ENCODE data around the gene PDE7B.
"Not testable (repeated sequence)": the region's sequence is repeated elsewhere in the genome, so short reads cannot be mapped to it uniquely, and the experiment has no call there.

PDE7B gene

GRCh38 chr6:136079701-136080565 is 228.4 kb downstream of the PDE7B start:
- DNase-seq = no peak

GRCh38 chr6:136083540-136083939 is 232.0 kb downstream of the PDE7B start:
- no peak for DNase-seq

GRCh38 chr6:136084403-136084802 is 232.9 kb downstream of the PDE7B start:
- no peak for DNase-seq

GRCh38 chr6:136085370-136086115 is 234.0 kb downstream of the PDE7B start:
- DNase-seq = no peak

- no peak for DNase-seq
Measured at GRCh38 chr6:136086686-136087085, 235.2 kb downstream of the PDE7B start.

GRCh38 chr6:136087986-136088385 is 236.5 kb downstream of the PDE7B start:
- DNase-seq = no peak

GRCh38 chr6:136088693-136089092 is 237.2 kb downstream of the PDE7B start:
- DNase-seq = no peak

GRCh38 chr6:136089876-136090275 is 238.4 kb downstream of the PDE7B start:
- DNase-seq = no peak

GRCh38 chr6:136090929-136091328 is 239.4 kb downstream of the PDE7B start:
- DNase-seq = no peak

GRCh38 chr6:136092897-136093296 is 241.4 kb downstream of the PDE7B start:
- DNase-seq = no peak

GRCh38 chr6:136093835-136094234 is 242.3 kb downstream of the PDE7B start:
- no peak for DNase-seq

GRCh38 chr6:136094812-136095211 is 243.3 kb downstream of the PDE7B start:
- no peak for DNase-seq

GRCh38 chr6:136095986-136096385 is 244.5 kb downstream of the PDE7B start:
- DNase-seq = no peak

- DNase-seq = no peak
Measured at GRCh38 chr6:136102991-136103688, 251.6 kb downstream of the PDE7B start.

- no peak for DNase-seq
Measured at GRCh38 chr6:136103763-136104311, 252.3 kb downstream of the PDE7B start.

GRCh38 chr6:136104556-136104955 is 253.1 kb downstream of the PDE7B start:
- DNase-seq = no peak

- not testable (repeated sequence) for DNase-seq
Measured at GRCh38 chr6:136105797-136106196, 254.3 kb downstream of the PDE7B start.

GRCh38 chr6:136108361-136108945 is 257.0 kb downstream of the PDE7B start:
- DNase-seq = no peak

GRCh38 chr6:136111831-136112230 is 260.3 kb downstream of the PDE7B start:
- DNase-seq = no peak

- no peak for DNase-seq
Measured at GRCh38 chr6:136112262-136112661, 260.8 kb downstream of the PDE7B start.

- peak; percentile 31 for DNase-seq
Measured at GRCh38 chr6:136113736-136114173, 262.3 kb downstream of the PDE7B start.

GRCh38 chr6:136114661-136115060 is 263.2 kb downstream of the PDE7B start:
- peak; percentile 29 for DNase-seq

GRCh38 chr6:136115941-136116340 is 264.4 kb downstream of the PDE7B start:
- no peak for DNase-seq

Data from NCI-H510A (cell line).